HUES64 (cell line): ENCODE measurements around the gene LBHD2.

ENCODE experiments used
- H3K27ac ChIP-seq: 2 replicates; pipeline ENCODE4 v1.7.0; 2013; ENCODE audit warnings: low read depth, low read length, inconsistent platforms
- H3K27me3 ChIP-seq: 2 replicates; pipeline ENCODE4 v1.6.1; 2013; ENCODE audit warnings: mild to moderate bottlenecking, low read length; ENCODE audit not compliant: insufficient read depth
- H3K36me3 ChIP-seq: 2 replicates; pipeline ENCODE4 v1.6.1; 2013; ENCODE audit warnings: mild to moderate bottlenecking, low read length; ENCODE audit not compliant: insufficient read depth
- H3K4me1 ChIP-seq: 2 replicates; pipeline ENCODE4 v1.6.1; 2013; ENCODE audit warnings: mild to moderate bottlenecking, low read length, moderate library complexity; ENCODE audit not compliant: insufficient read depth
- H3K4me3 ChIP-seq: 2 replicates; pipeline ENCODE4 v1.5.1; 2013; ENCODE audit warnings: mild to moderate bottlenecking, low read length, moderate library complexity
- H3K9ac ChIP-seq: 2 replicates; pipeline ENCODE4 v1.6.1; 2013; ENCODE audit warnings: mild to moderate bottlenecking, low read depth, low read length
- H3K9me3 ChIP-seq: 2 replicates; pipeline ENCODE4 v1.6.1; 2013; ENCODE audit warnings: low read depth, low read length; ENCODE audit not compliant: insufficient read depth
- WGBS: fragments of 150-250, 120-280 bp; methylation state at CpG from one replicate; pipeline ENCODE4 v1.1.7; 2013; ENCODE audit warnings: missing lambda C conversion rate; 5-methylcytosine and 5-hydroxymethylcytosine counted together

Gene LBHD2

GRCh38 chr14:103057372-103058163 is 26.4 kb upstream of the LBHD2 start, which contains the start of gene CDC42BPB:
Gene CDC42BPB, minus strand, starts transcription at chr14:103057549. Its CDS starts 376 bp downstream, at chr14:103057173.
- peak within 1 kb of the TSS; percentile 77 for H3K9ac ChIP-seq
- H3K4me3 ChIP-seq = peak within 1 kb of the TSS; percentile 99
- H3K4me1 ChIP-seq = peaks cover 9% of the 10 kb centered on the region
- WGBS = under 1% methylated on average over 107 of the region's 113 CpGs
- H3K27me3 ChIP-seq = no peaks in the 10 kb centered on the region
- no peaks in the 10 kb centered on the region for H3K36me3 ChIP-seq
- H3K27ac ChIP-seq = peak within 1 kb of the TSS; percentile 65; the same call in 1 of the 2 replicates
- H3K9me3 ChIP-seq = no peaks in the 10 kb centered on the region

GRCh38 chr14:103058164-103059055 is 25.6 kb upstream of the LBHD2 start:
- Histone ChIP-seq H3K4me3 (peak overlapping the region; percentile 99), H3K9me3 (no peaks in the 10 kb centered on the region), H3K9ac (peak overlapping the region; percentile 58), H3K4me1 (peaks cover 9% of the 10 kb centered on the region), H3K36me3 (no peaks in the 10 kb centered on the region), H3K27me3 (no peaks in the 10 kb centered on the region), H3K27ac (no peak overlapping the region)
- WGBS = 45% methylated on average over 39 of the region's 39 CpGs

- WGBS = 97% methylated on average over 3 of the region's 5 CpGs
- Histone ChIP-seq H3K27me3 (no peaks in the 10 kb centered on the region), H3K27ac (no peak overlapping the region), H3K9ac (no peak overlapping the region), H3K9me3 (no peaks in the 10 kb centered on the region), H3K36me3 (no peaks in the 10 kb centered on the region), H3K4me1 (peaks cover 9% of the 10 kb centered on the region), H3K4me3 (no peak overlapping the region)
Observed at GRCh38 chr14:103059556-103059955, 24.5 kb upstream of the LBHD2 start.

GRCh38 chr14:103061482-103061976 is 22.5 kb upstream of the LBHD2 start:
- no peaks in the 10 kb centered on the region for H3K4me1 ChIP-seq
- H3K27ac ChIP-seq = no peak overlapping the region
- H3K9me3 ChIP-seq = no peaks in the 10 kb centered on the region
- H3K9ac ChIP-seq = no peak overlapping the region
- WGBS = 68% methylated on average over 5 of the region's 6 CpGs
- no peaks in the 10 kb centered on the region for H3K27me3 ChIP-seq
- H3K4me3 ChIP-seq = no peak overlapping the region
- no peaks in the 10 kb centered on the region for H3K36me3 ChIP-seq

GRCh38 chr14:103064436-103064835 is 19.6 kb upstream of the LBHD2 start:
- WGBS = 92% methylated on average over 3 of the region's 4 CpGs
- Histone ChIP-seq H3K4me1 (no peaks in the 10 kb centered on the region), H3K36me3 (no peaks in the 10 kb centered on the region)

GRCh38 chr14:103064978-103065377 is 19.0 kb upstream of the LBHD2 start:
- Histone ChIP-seq H3K4me3 (no peak overlapping the region), H3K9ac (no peak overlapping the region), H3K27me3 (no peaks in the 10 kb centered on the region), H3K27ac (no peak overlapping the region), H3K36me3 (no peaks in the 10 kb centered on the region), H3K9me3 (no peaks in the 10 kb centered on the region), H3K4me1 (no peaks in the 10 kb centered on the region)
- 94% methylated on average over 12 of the region's 12 CpGs for WGBS

More at GRCh38 chr14:103064436-103064835, 19.6 kb upstream of the LBHD2 start:
- no peak overlapping the region for H3K9ac ChIP-seq
- H3K27me3 ChIP-seq = no peaks in the 10 kb centered on the region
- no peaks in the 10 kb centered on the region for H3K9me3 ChIP-seq
- no peak overlapping the region for H3K27ac ChIP-seq
- no peak overlapping the region for H3K4me3 ChIP-seq

- Histone ChIP-seq H3K27ac (no peak overlapping the region), H3K4me1 (no peaks in the 10 kb centered on the region), H3K4me3 (no peak overlapping the region)
Observed at GRCh38 chr14:103065861-103066260, 18.1 kb upstream of the LBHD2 start.

GRCh38 chr14:103066399-103066798 is 17.6 kb upstream of the LBHD2 start:
- no peak overlapping the region for H3K4me3 ChIP-seq
- no peak overlapping the region for H3K27ac ChIP-seq
- H3K4me1 ChIP-seq = no peaks in the 10 kb centered on the region
- no peaks in the 10 kb centered on the region for H3K9me3 ChIP-seq
- WGBS = 94% methylated on average over 9 of the region's 9 CpGs
- H3K27me3 ChIP-seq = no peaks in the 10 kb centered on the region
- no peaks in the 10 kb centered on the region for H3K36me3 ChIP-seq
- no peak overlapping the region for H3K9ac ChIP-seq

More at GRCh38 chr14:103065861-103066260, 18.1 kb upstream of the LBHD2 start:
- WGBS = 94% methylated on average over 7 of the region's 7 CpGs
- H3K9me3 ChIP-seq = no peaks in the 10 kb centered on the region
- no peaks in the 10 kb centered on the region for H3K36me3 ChIP-seq
- no peak overlapping the region for H3K9ac ChIP-seq
- H3K27me3 ChIP-seq = no peaks in the 10 kb centered on the region

- Histone ChIP-seq H3K27me3 (no peaks in the 10 kb centered on the region), H3K9ac (no peak overlapping the region), H3K9me3 (no peaks in the 10 kb centered on the region), H3K4me3 (no peak overlapping the region), H3K27ac (no peak overlapping the region), H3K4me1 (no peaks in the 10 kb centered on the region), H3K36me3 (no peaks in the 10 kb centered on the region)
- 89% methylated on average over 8 of the region's 8 CpGs for WGBS
Observed at GRCh38 chr14:103067231-103067954, 16.6 kb upstream of the LBHD2 start.

- WGBS = 82% methylated on average over 22 of the region's 22 CpGs
- Histone ChIP-seq H3K27me3 (no peaks in the 10 kb centered on the region), H3K27ac (no peak overlapping the region), H3K9me3 (no peaks in the 10 kb centered on the region), H3K36me3 (no peaks in the 10 kb centered on the region), H3K9ac (no peak overlapping the region), H3K4me1 (no peaks in the 10 kb centered on the region), H3K4me3 (no peak overlapping the region)
Observed at GRCh38 chr14:103068351-103069073, 15.5 kb upstream of the LBHD2 start.
